Sigmoid colon (tissue), 4 donors: ENCODE results near the gene LAGE3.

ENCODE experiments used
- EP300 ChIP-seq, 4 donors: sonication (generic); formaldehyde crosslinking; IDR thresholded peaks; one replicate each; pipeline ENCODE4 v1.6.1; 2017; ENCODE audit warnings: antibody characterized with exemption in 4 of 4
- POLR2AphosphoS5 ChIP-seq, 4 donors: sonication (generic); formaldehyde crosslinking; IDR thresholded peaks; one replicate each; pipeline ENCODE4 v1.6.1; 2017; ENCODE audit warnings: antibody characterized with exemption in 4 of 4
- TF ChIP-seq, protein P1 (sequence below), 4 experiments: fragments of 450-650 bp in 3 of 4; fragments of 200-600 bp in 1 of 4; IDR thresholded peaks; one replicate each; pipeline ENCODE4 v1.5.1; 2016 to 2019; ENCODE audit warnings: antibody characterized with exemption in 4 of 4, mild to moderate bottlenecking in 3 of 4, moderate library complexity in 2 of 4

DNA sequence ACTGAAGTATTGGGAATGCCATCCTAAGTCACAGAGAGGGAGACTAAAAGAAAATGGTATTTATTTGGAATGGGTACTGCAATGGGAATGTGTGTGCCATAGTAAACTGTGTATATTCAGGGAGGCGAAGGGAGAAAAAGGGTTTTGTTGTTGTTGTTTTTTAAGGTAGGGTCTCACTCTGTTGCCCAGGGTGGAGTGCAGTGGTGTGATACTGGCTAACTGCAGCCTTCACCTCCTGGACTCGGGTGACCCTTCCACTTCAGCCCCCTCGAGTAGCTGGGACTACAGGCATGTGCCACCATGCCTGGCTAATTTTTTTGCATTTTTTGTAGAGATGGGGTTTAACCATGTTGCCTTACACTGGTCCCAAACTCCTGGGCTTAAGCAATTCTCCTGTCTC is 15.6 kb upstream of the LAGE3 start:
- no peak for TF ChIP-seq EP300 (IDR thresholded peaks at IDR 0.05)
- TF ChIP-seq, protein P1, sequence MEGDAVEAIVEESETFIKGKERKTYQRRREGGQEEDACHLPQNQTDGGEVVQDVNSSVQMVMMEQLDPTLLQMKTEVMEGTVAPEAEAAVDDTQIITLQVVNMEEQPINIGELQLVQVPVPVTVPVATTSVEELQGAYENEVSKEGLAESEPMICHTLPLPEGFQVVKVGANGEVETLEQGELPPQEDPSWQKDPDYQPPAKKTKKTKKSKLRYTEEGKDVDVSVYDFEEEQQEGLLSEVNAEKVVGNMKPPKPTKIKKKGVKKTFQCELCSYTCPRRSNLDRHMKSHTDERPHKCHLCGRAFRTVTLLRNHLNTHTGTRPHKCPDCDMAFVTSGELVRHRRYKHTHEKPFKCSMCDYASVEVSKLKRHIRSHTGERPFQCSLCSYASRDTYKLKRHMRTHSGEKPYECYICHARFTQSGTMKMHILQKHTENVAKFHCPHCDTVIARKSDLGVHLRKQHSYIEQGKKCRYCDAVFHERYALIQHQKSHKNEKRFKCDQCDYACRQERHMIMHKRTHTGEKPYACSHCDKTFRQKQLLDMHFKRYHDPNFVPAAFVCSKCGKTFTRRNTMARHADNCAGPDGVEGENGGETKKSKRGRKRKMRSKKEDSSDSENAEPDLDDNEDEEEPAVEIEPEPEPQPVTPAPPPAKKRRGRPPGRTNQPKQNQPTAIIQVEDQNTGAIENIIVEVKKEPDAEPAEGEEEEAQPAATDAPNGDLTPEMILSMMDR (IDR thresholded peaks at IDR 0.05) = no peak
- TF ChIP-seq POLR2AphosphoS5 (IDR thresholded peaks at IDR 0.05) = no peak
